GM19455 (cell line): ENCODE measurements around the gene COPG2.
"Not testable (repeated sequence)": the region's sequence is repeated elsewhere in the genome, so short reads cannot be mapped to it uniquely, and the experiment has no call there.

ENCODE experiments used
- ATAC-seq: cut with Tn5 transposase; IDR thresholded peaks from one replicate; pipeline ENCODE4 v1.9.1; 2021; ENCODE audit not compliant: unreplicated experiment

Gene COPG2

GRCh38 chr7:130566168-130566897 lies 102.2 kb downstream of the COPG2 start:
- ATAC-seq, result no peak

- ATAC-seq, result peak; percentile 63
These were observed 107.6 kb downstream of the COPG2 start for GRCh38 chr7:130560972-130561371.

- ATAC-seq, result no peak
These were observed 109.4 kb downstream of the COPG2 start for GRCh38 chr7:130559184-130559583.

- no peak for ATAC-seq
These were observed 114.1 kb downstream of the COPG2 start for GRCh38 chr7:130554481-130554880.

GRCh38 chr7:130553398-130554029 lies 115.0 kb downstream of the COPG2 start:
- no peak for ATAC-seq

GRCh38 chr7:130544356-130544755 lies 124.2 kb downstream of the COPG2 start:
- no peak for ATAC-seq

GRCh38 chr7:130543487-130544010 lies 125.0 kb downstream of the COPG2 start:
- ATAC-seq, result no peak

- not testable (repeated sequence) for ATAC-seq
These were observed 126.3 kb downstream of the COPG2 start for GRCh38 chr7:130542297-130542696.

GRCh38 chr7:130541287-130541686 lies 127.3 kb downstream of the COPG2 start:
- not testable (repeated sequence) for ATAC-seq

- not testable (repeated sequence) for ATAC-seq
These were observed 130.7 kb downstream of the COPG2 start for GRCh38 chr7:130537894-130538293.

- ATAC-seq, result no peak
These were observed 139.1 kb downstream of the COPG2 start for GRCh38 chr7:130529417-130529816.

GRCh38 chr7:130527752-130528355 lies 140.7 kb downstream of the COPG2 start:
- ATAC-seq, result not testable (repeated sequence)

GRCh38 chr7:130524628-130525027 lies 143.9 kb downstream of the COPG2 start:
- no peak for ATAC-seq

- not testable (repeated sequence) for ATAC-seq
These were observed 144.9 kb downstream of the COPG2 start for GRCh38 chr7:130523519-130524125.

GRCh38 chr7:130521258-130521951 lies 147.1 kb downstream of the COPG2 start:
- no peak for ATAC-seq

GRCh38 chr7:130515315-130516040 lies 153.1 kb downstream of the COPG2 start:
- no peak for ATAC-seq

GRCh38 chr7:130513447-130513846 lies 155.1 kb downstream of the COPG2 start:
- no peak for ATAC-seq

- not testable (repeated sequence) for ATAC-seq
These were observed 156.5 kb downstream of the COPG2 start for GRCh38 chr7:130512038-130512437.

- ATAC-seq, result no peak
These were observed 162.2 kb downstream of the COPG2 start for GRCh38 chr7:130506358-130506757.

- no peak for ATAC-seq
These were observed 162.8 kb downstream of the COPG2 start for GRCh38 chr7:130505753-130506152.
